AG10803 (cell line): Measurements from ENCODE around the gene NDUFB7.

Experiments used
- DNase-seq: peaks from one replicate; pipeline ENCODE4 v3.0.0; 2010; ENCODE audit warnings: low read depth
- H3K4me3 ChIP-seq: 2 replicates; pipeline ENCODE4 v1.5.1; 2011; ENCODE audit warnings: mild to moderate bottlenecking, low read length, control low read depth
- CTCF ChIP-seq: conservative IDR thresholded peaks from 2 replicates; pipeline ENCODE4 v1.5.1; 2011; ENCODE audit warnings: mild to moderate bottlenecking, low read length, control low read depth, inconsistent platforms

NDUFB7 gene

GRCh38 chr19:14536926-14537692 lies 34.8 kb downstream of the NDUFB7 start:
- DNase-seq: peak; percentile 40
- no peak for TF ChIP-seq CTCF
- no peak overlapping the region for H3K4me3 ChIP-seq

- H3K4me3 ChIP-seq: no peak overlapping the region
- no peak for TF ChIP-seq CTCF
- no peak for DNase-seq
These were observed 38.4 kb downstream of the NDUFB7 start for GRCh38 chr19:14533450-14533849.

- no peak for TF ChIP-seq CTCF
- H3K4me3 ChIP-seq: peak overlapping the region; percentile 78
- no peak for DNase-seq
These were observed 41.4 kb downstream of the NDUFB7 start for GRCh38 chr19:14530506-14530905.

GRCh38 chr19:14530005-14530348 lies 41.9 kb downstream of the NDUFB7 start:
- no peak for TF ChIP-seq CTCF
- peak overlapping the region; percentile 78 for H3K4me3 ChIP-seq
- no peak for DNase-seq

- no peak for TF ChIP-seq CTCF
- H3K4me3 ChIP-seq: peak within 1 kb of the TSS; percentile 78
- peak; percentile 100 for DNase-seq
These were observed 42.4 kb downstream of the NDUFB7 start, which contains the start of gene TECR for GRCh38 chr19:14529254-14530004. Gene TECR (plus strand): TSS chr19:14529594. CDS start chr19:14529697, 103 bp downstream.

- no peak for TF ChIP-seq CTCF
- H3K4me3 ChIP-seq: peak overlapping the region; percentile 77
- DNase-seq: no peak
These were observed 43.2 kb downstream of the NDUFB7 start for GRCh38 chr19:14528419-14529253.
